Thyroid gland (tissue), 4 donors: ENCODE measurements around the gene CES5A. TPM values are rescaled to one million over a fixed set of nuclear protein-coding genes. Genes with fewer than 3 reads are reported as not detected.
"Not testable (repeated sequence)": the region's sequence is repeated elsewhere in the genome, so short reads cannot be mapped to it uniquely, and the experiment has no call there.

Source experiments
- DNase-seq, 2 donors: peaks; one replicate each; pipeline ENCODE4 v3.0.0-alpha.2; 2019
- H3K27ac ChIP-seq, 3 donors: fragments of 200-600 bp; sonication (generic); 1 replicate in 2 of 3; 2 replicates in 1 of 3; pipeline ENCODE4 v1.5.1; 2016 to 2019; ENCODE audit warnings: mild to moderate bottlenecking in 1 of 3, moderate library complexity in 1 of 3
- H3K27me3 ChIP-seq: fragments of 200-600 bp; sonication (generic); one replicate; pipeline ENCODE4 v1.5.1; 2019
- H3K36me3 ChIP-seq, 2 donors: fragments of 200-600 bp; sonication (generic); one replicate each; pipeline ENCODE4 v1.5.1; 2016 to 2019
- H3K4me1 ChIP-seq, 2 donors: fragments of 200-600 bp; sonication (generic); one replicate each; pipeline ENCODE4 v1.5.1; 2017 to 2019
- H3K4me3 ChIP-seq, 3 donors: fragments of 200-600 bp; sonication (generic); replicated peaks in 1 of 3; 1 replicate in 2 of 3; 2 replicates in 1 of 3; pipeline ENCODE4 v1.5.1; 2016; ENCODE audit warnings: mild to moderate bottlenecking in 1 of 3
- H3K9me3 ChIP-seq: fragments of 200-600 bp; sonication (generic); one replicate; pipeline ENCODE4 v1.5.1; 2017
- POLR2A ChIP-seq, 2 donors: fragments of 450-650 bp; IDR thresholded peaks; one replicate each; pipeline ENCODE4 v1.6.1; 2017; ENCODE audit warnings: antibody characterized with exemption in 2 of 2, mild to moderate bottlenecking in 2 of 2, moderate library complexity in 1 of 2
- WGBS, 2 donors: methylation state at CpG; one replicate each; pipeline ENCODE4 v1.1.5; 2017; 5-methylcytosine and 5-hydroxymethylcytosine counted together
- intact Hi-C: fragments of 100-400 bp; cut with DNase I; formaldehyde crosslinking; loops from one replicate; pipeline ENCODE4 v1.15.1; 2023
- total RNA-seq, 4 donors: library from RNA; depleted of rRNA; stranded (reverse); fragments of >200 nt; gene quantifications; one replicate each; pipeline ENCODE4 v1.2.3, GENCODE V29; 2016
- TF ChIP-seq, protein P1 (sequence below), 6 experiments: fragments of 200-600 bp in 3 of 6; fragments of 450-650 bp in 3 of 6; sonication (generic) in 3 of 6; IDR thresholded peaks; one replicate each; pipeline ENCODE4 v1.5.1; 2016 to 2019; ENCODE audit warnings: antibody characterized with exemption in 6 of 6, mild to moderate bottlenecking in 2 of 6, inconsistent platforms in 1 of 6, moderate library complexity in 1 of 6

CES5A gene
- total RNA-seq, 4 donors from 2014 or later = not detected

DNA sequence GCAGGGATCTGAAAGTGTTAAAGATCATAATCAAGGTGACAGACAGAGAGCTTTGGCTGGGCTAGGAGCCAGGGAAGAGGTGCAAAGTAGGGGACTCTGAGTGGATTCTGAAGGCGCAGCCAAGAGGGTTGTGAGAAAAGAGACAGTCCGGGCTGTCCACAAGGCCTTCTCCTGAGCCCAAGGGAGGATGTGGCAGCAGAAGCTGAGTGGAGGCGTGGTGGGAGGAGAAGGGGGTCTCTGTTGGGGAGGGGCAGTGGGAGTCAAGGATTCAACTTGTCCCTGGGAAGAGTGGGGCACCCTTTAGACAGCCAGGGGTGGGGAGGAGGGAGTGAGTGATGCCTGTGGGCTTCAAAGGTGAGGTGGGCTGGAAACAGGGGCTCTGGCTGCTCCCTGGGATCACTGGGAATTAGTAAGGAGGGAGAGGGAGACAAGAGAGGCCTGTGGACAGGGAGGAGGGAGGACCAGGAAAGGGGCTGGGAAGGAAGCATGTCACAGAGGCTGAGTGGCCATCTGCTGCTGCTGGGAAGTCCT is 52.8 kb downstream of the CES5A start:
- no peaks in the 10 kb centered on the region for H3K9me3 ChIP-seq
- TF ChIP-seq, protein P1, sequence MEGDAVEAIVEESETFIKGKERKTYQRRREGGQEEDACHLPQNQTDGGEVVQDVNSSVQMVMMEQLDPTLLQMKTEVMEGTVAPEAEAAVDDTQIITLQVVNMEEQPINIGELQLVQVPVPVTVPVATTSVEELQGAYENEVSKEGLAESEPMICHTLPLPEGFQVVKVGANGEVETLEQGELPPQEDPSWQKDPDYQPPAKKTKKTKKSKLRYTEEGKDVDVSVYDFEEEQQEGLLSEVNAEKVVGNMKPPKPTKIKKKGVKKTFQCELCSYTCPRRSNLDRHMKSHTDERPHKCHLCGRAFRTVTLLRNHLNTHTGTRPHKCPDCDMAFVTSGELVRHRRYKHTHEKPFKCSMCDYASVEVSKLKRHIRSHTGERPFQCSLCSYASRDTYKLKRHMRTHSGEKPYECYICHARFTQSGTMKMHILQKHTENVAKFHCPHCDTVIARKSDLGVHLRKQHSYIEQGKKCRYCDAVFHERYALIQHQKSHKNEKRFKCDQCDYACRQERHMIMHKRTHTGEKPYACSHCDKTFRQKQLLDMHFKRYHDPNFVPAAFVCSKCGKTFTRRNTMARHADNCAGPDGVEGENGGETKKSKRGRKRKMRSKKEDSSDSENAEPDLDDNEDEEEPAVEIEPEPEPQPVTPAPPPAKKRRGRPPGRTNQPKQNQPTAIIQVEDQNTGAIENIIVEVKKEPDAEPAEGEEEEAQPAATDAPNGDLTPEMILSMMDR (IDR thresholded peaks at IDR 0.05) = no peak
- no peak for TF ChIP-seq POLR2A (IDR thresholded peaks at IDR 0.05)
- DNase-seq = no peak
- intact Hi-C loops = no loop called here
- H3K4me1 ChIP-seq = no peaks in the 10 kb centered on the region
- H3K27me3 ChIP-seq = no peaks in the 10 kb centered on the region
- H3K4me3 ChIP-seq = no peak overlapping the region
- no peaks in the 10 kb centered on the region for H3K36me3 ChIP-seq
- H3K27ac ChIP-seq = no peak overlapping the region
- 39 to 43% methylated on average over 3 of the region's 3 CpGs for WGBS, 2 donors

- Histone ChIP-seq H3K9me3 (no peaks in the 10 kb centered on the region), H3K4me1 (no peaks in the 10 kb centered on the region), H3K4me3 (no peak overlapping the region), H3K27me3 (no peaks in the 10 kb centered on the region), H3K36me3 (no peaks in the 10 kb centered on the region), H3K27ac (no peak overlapping the region)
- TF ChIP-seq, protein P1 (IDR thresholded peaks at IDR 0.05) = no peak
- no peak for TF ChIP-seq POLR2A (IDR thresholded peaks at IDR 0.05)
- DNase-seq = no peak
- WGBS, 2 donors = 83 to 94% methylated on average over 3 to 4 of the region's 4 CpGs
- intact Hi-C loops = no loop called here
Observed at GRCh38 chr16:55821210-55821609, 54.0 kb downstream of the CES5A start.

DNA sequence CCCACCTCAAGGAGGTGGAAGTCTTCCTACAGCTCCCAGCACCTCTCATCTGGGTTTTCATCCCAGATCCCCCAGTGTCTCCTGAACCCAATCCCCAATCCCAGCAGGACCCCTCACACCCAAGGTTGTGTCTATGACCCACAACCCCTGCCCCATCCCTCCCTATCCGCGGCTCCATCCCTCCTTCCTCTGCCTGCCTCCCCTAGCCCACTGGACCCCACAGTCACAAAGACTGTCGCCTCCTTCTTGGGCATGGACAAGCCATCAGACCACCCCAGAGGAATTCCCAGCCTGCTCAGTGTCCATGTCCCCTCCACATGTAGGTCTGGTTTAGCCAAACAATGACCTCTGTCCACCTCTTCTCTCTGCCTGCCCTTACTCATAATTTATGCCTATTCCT is 54.6 kb downstream of the CES5A start:
- H3K9me3 ChIP-seq = no peaks in the 10 kb centered on the region
- no peaks in the 10 kb centered on the region for H3K36me3 ChIP-seq
- H3K4me3 ChIP-seq = no peak overlapping the region
- no peak for TF ChIP-seq POLR2A (IDR thresholded peaks at IDR 0.05)
- TF ChIP-seq, protein P1 (IDR thresholded peaks at IDR 0.05) = no peak
- no peak for DNase-seq
- H3K27ac ChIP-seq = no peak overlapping the region
- 88 to 95% methylated on average over 3 of the region's 3 CpGs for WGBS, 2 donors
- no peaks in the 10 kb centered on the region for H3K27me3 ChIP-seq
- H3K4me1 ChIP-seq = no peaks in the 10 kb centered on the region
- intact Hi-C loops = no loop called here

DNA sequence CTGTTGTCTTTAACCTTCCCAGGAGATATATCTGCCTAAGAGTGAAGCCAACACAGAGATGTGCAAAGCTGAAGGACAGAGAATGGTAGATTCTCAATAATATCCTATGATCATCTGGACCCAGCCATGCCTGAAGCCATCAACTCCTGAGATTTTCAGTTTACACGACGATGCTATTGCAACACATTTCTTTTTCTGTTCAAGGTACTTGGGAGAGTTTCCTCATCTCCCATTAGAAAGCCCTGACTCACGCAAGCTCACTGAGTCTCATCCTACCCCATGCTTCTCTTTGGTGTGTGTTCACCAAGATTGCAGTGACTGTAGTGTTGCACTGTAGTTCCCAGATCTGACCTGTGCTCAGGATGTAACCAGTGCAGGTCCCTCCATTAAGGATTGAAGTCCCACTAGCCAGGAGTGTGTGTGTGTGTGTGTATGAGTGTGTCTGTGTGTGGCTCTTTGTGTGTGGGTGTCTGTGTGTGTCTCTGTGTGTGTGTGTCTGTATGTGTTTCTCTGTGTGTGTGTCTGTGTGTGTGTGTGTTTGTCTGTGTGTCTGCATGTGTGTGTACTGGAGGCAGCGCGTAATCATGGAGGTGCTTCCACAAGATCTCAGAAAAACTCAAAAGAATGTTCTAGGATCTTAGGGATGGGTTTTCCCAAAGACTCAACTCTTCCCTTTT is 57.8 kb downstream of the CES5A start:
- intact Hi-C loops = no loop called here
- no peak for TF ChIP-seq POLR2A (IDR thresholded peaks at IDR 0.05)
- TF ChIP-seq, protein P1 (IDR thresholded peaks at IDR 0.05) = no peak
- Histone ChIP-seq H3K27ac (no peak overlapping the region), H3K27me3 (no peaks in the 10 kb centered on the region), H3K36me3 (no peaks in the 10 kb centered on the region), H3K9me3 (no peaks in the 10 kb centered on the region), H3K4me3 (no peak overlapping the region), H3K4me1 (no peaks in the 10 kb centered on the region)
- 87 to 88% methylated on average over 5 of the region's 5 CpGs for WGBS, 2 donors
- DNase-seq = no peak

DNA sequence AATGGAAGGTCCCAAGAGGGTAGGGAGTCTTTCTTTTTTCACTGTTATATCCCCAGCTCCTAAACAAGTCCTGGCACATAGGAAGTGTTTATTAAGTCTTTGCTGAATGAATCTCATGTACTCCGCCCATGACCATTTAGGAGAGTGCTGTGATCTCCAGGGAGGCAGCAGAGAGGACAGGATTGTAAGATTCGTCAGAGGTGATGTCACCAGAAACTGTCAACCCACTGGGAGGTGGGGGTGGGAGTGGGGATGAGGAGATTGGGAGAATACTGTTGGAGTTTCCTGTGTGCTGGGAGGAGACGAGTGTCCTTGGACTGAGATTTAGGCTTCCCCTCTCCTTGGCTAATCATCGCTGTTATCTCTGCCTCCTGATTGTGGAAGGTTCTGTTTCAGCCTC is 59.0 kb downstream of the CES5A start:
- H3K36me3 ChIP-seq, DNase-seq, H3K4me3 ChIP-seq, H3K9me3 ChIP-seq, H3K27me3 ChIP-seq, H3K4me1 ChIP-seq, intact Hi-C loops, H3K27ac ChIP-seq: not testable (repeated sequence)
- WGBS, 2 donors = 70 to 74% methylated on average over 4 of the region's 4 CpGs
